H1 (cell line): ENCODE measurements around the gene CTDP1. TPM values are rescaled to one million over a fixed set of nuclear protein-coding genes. Genes with fewer than 3 reads are reported as not detected.

Experiments used
- ATF2 ChIP-seq: IDR thresholded peaks from 2 replicates; pipeline ENCODE4 v1.6.1; 2012; ENCODE audit warnings: low read length, inconsistent platforms
- BACH1 ChIP-seq: IDR thresholded peaks from 2 replicates; pipeline ENCODE4 v1.6.1; 2012; ENCODE audit warnings: low read length, improper control_type of control experiment
- CBX8 ChIP-seq: fragments of 300-800, 300-1000 bp; sonication (generic); IDR thresholded peaks from 2 replicates; pipeline ENCODE4 v1.7.1; 2016; ENCODE audit warnings: low read depth, low read length, borderline replicate concordance
- CHD1 ChIP-seq: IDR thresholded peaks from 2 replicates; pipeline ENCODE4 v1.6.1; 2012; ENCODE audit warnings: low read depth, low read length, improper control_type of control experiment
- CHD2 ChIP-seq: IDR thresholded peaks from 2 replicates; pipeline ENCODE4 v1.6.1; 2012; ENCODE audit warnings: low read length, improper control_type of control experiment
- CTCF ChIP-seq, 3 experiments: IDR thresholded peaks; 1 replicate in 2 of 3; 2 replicates in 1 of 3; pipeline versions ENCODE4 v1.5.1 to v1.6.1; 2011; ENCODE audit warnings: low read length in 3 of 3, mild to moderate bottlenecking in 3 of 3, inconsistent platforms in 2 of 3, low read depth in 1 of 3, moderate library complexity in 1 of 3; ENCODE audit not compliant: insufficient read depth in 1 of 3; ENCODE audit errors: control extremely low read depth in 1 of 3
- EGR1 ChIP-seq: IDR thresholded peaks from 2 replicates; pipeline ENCODE4 v1.6.1; 2011; ENCODE audit warnings: low read depth, low read length, borderline replicate concordance
- KDM1A ChIP-seq: fragments of 200-600, 300-600 bp; sonication (generic); IDR thresholded peaks from 2 replicates; pipeline ENCODE4 v1.7.1; 2016; ENCODE audit warnings: mild to moderate bottlenecking, low read length, borderline replicate concordance
- NRF1 ChIP-seq: IDR thresholded peaks from 2 replicates; pipeline ENCODE4 v1.6.1; 2011; ENCODE audit warnings: mild to moderate bottlenecking, low read depth, low read length, improper control_type of control experiment
- POU5F1 ChIP-seq: IDR thresholded peaks from 2 replicates; pipeline ENCODE4 v1.6.1; 2011; ENCODE audit warnings: low read depth, mild to moderate bottlenecking, low read length, moderate library complexity
- SIN3A ChIP-seq, 2 experiments: IDR thresholded peaks in 1 of 2; conservative IDR thresholded peaks in 1 of 2; 2 replicates each; pipeline ENCODE4 v1.6.1; 2011 to 2012; ENCODE audit warnings: low read length in 2 of 2, improper control_type of control experiment in 1 of 2, low read depth in 1 of 2, mild to moderate bottlenecking in 1 of 2
- SIRT6 ChIP-seq: IDR thresholded peaks from one replicate; pipeline ENCODE4 v1.7.1; 2012; ENCODE audit warnings: low read length, inconsistent platforms
- YY1 ChIP-seq: IDR thresholded peaks from 2 replicates; pipeline ENCODE4 v1.6.1; 2011; ENCODE audit warnings: low read depth, mild to moderate bottlenecking, low read length
- polyA plus RNA-seq, 7 experiments: library from polyadenylated mRNA; depleted of rRNA in 3 of 7; stranded (reverse) in 5 of 7; unstranded in 2 of 7; fragments of >200 nt in 5 of 7; fragments of 200-250 nt in 2 of 7; gene quantifications; 1 replicate in 5 of 7; 2 replicates in 1 of 7; 4 replicates in 1 of 7; pipeline versions ENCODE4 v1.2.1 to v1.2.3, GENCODE V29; 2011 to 2013; ENCODE audit warnings: missing spikeins in 2 of 7, mixed read lengths in 2 of 7
- total RNA-seq: library from RNA; stranded (reverse); fragmentation: NEBNext Ultra II Directional; extraction: Animal tissue kit (Norgen Biotek cat#: 25700); gene quantifications from 2 replicates; pipeline ENCODE4 v1.2.1, GENCODE V29; 2021

Gene CTDP1
- total and polyA plus RNA-seq, 2 of the 8 experiments (the other 6 are each of a cell fraction or from before 2014, with no cell fraction given) = 16.6 to 37.0 TPM

- TF ChIP-seq EGR1 (no peak), ATF2 (no peak), KDM1A (no peak), CTCF (IDR thresholded peaks at IDR 0.05; ENCODE audit: control extremely low read depth in 1 of 3, insufficient read depth in 1 of 3, low read depth in 1 of 3, low read length in 3 of 3) (no peak), YY1 (no peak), POU5F1 (no peak), CBX8 (no peak), SIN3A (conservative IDR thresholded peaks at IDR 0.05 in 1 of 2, IDR thresholded peaks at IDR 0.05 in 1 of 2; ENCODE audit: low read depth in 1 of 2, low read length in 2 of 2) (no peak), SIRT6 (no peak), NRF1 (no peak), CHD1 (no peak), BACH1 (no peak), CHD2 (no peak)
- TF ChIP-seq, all 59 proteins: peak for 0
Observed at GRCh38 chr18:79749251-79750191, 69.9 kb downstream of the CTDP1 start (continued).
